Caco-2 (cell line): ENCODE measurements around the gene ZBTB47. TPM values are rescaled to one million over a fixed set of nuclear protein-coding genes. Genes with fewer than 3 reads are reported as not detected.

ENCODE experiments used
- BruUV-seq: library from RNA; stranded (reverse); fragments of 400-500 nt; replicated peaks from 2 replicates; lab custom pipeline; 2021; lab: Mats Ljungman, UMichigan
- CTCF ChIA-PET: fragments of 300-600 bp; sonication (Branson Sonifier 250); formaldehyde crosslinking; loops from one replicate; lab custom pipeline; 2022; ENCODE audit warnings: antibody characterized with exemption; lab: Charles Lee
- POLR2A ChIA-PET: fragments of 300-600 bp; sonication (Branson Sonifier 250); formaldehyde crosslinking; loops from one replicate; lab custom pipeline; 2022; ENCODE audit warnings: antibody characterized with exemption; lab: Charles Lee
- DNase-seq, 2 experiments: peaks; one replicate each; pipeline versions ENCODE4 v3.0.0 to v3.0.0-alpha.2; 2020 to 2022
- H3K27me3 ChIP-seq: replicated peaks from 2 replicates; pipeline ENCODE4 v1.6.0; 2011; ENCODE audit warnings: low read length; ENCODE audit not compliant: control insufficient read depth, insufficient read depth
- H3K36me3 ChIP-seq: 2 replicates; pipeline ENCODE4 v1.5.1; 2011; ENCODE audit warnings: low read length; ENCODE audit not compliant: control insufficient read depth, insufficient read depth
- H3K4me1 ChIP-seq: fragments of 250-450 bp; sonication (Bioruptor Pico); 2 replicates; pipeline ENCODE4 v1.5.1; 2020; ENCODE audit warnings: mild to moderate bottlenecking
- H3K4me3 ChIP-seq: 2 replicates; pipeline ENCODE4 v1.5.1; 2011; ENCODE audit warnings: low read depth, mild to moderate bottlenecking, control low read depth, low read length
- H3K9me3 ChIP-seq: fragments of 250-450 bp; sonication (Bioruptor Pico); 2 replicates; pipeline ENCODE4 v1.5.1; 2020; ENCODE audit warnings: mild to moderate bottlenecking, moderate library complexity
- H3K27ac Mint-ChIP-seq: one replicate; pipeline ENCODE4 v1.8.0; 2022; ENCODE audit warnings: mixed read lengths; ENCODE audit not compliant: unreplicated experiment
- H3K27me3 Mint-ChIP-seq: one replicate; pipeline ENCODE4 v1.8.0; 2022; ENCODE audit warnings: mixed read lengths; ENCODE audit not compliant: insufficient read depth, unreplicated experiment
- H3K36me3 Mint-ChIP-seq: one replicate; pipeline ENCODE4 v1.8.0; 2022; ENCODE audit warnings: mild to moderate bottlenecking, mixed read lengths; ENCODE audit not compliant: insufficient read depth, unreplicated experiment
- H3K4me1 Mint-ChIP-seq: one replicate; pipeline ENCODE4 v1.8.0; 2022; ENCODE audit warnings: low read depth, mixed read lengths; ENCODE audit not compliant: unreplicated experiment
- H3K4me3 Mint-ChIP-seq: one replicate; pipeline ENCODE4 v1.8.0; 2022; ENCODE audit warnings: mild to moderate bottlenecking, moderate library complexity, mixed read lengths; ENCODE audit not compliant: unreplicated experiment
- H3K9me3 Mint-ChIP-seq: one replicate; pipeline ENCODE4 v1.8.0; 2022; ENCODE audit warnings: mixed read lengths; ENCODE audit not compliant: unreplicated experiment
- intact Hi-C: fragments of 100-400 bp; cut with micrococcal nuclease; formaldehyde crosslinking; loops from one replicate; pipeline ENCODE4 v1.10.0; 2022; ENCODE audit not compliant: unreplicated experiment
- total RNA-seq: library from RNA; stranded (reverse); gene quantifications from 2 replicates; pipeline ENCODE4 v1.2.3, GENCODE V29; 2022
- TF ChIP-seq, protein P1 (sequence below), 2 experiments: fragments of 200-600 bp in 1 of 2; IDR thresholded peaks; 1 replicate in 1 of 2; 2 replicates in 1 of 2; pipeline versions ENCODE4 v1.5.1 to v1.8.0; 2011 to 2022; ENCODE audit warnings: antibody characterized with exemption in 1 of 2, control low read depth in 1 of 2, inconsistent platforms in 1 of 2, low read depth in 1 of 2, low read length in 1 of 2, mild to moderate bottlenecking in 1 of 2, moderate library complexity in 1 of 2; ENCODE audit not compliant: insufficient read depth in 1 of 2, severe bottlenecking in 1 of 2, unreplicated experiment in 1 of 2

Gene ZBTB47
- total RNA-seq, 1 experiment from 2014 or later: 4.8 TPM

DNA sequence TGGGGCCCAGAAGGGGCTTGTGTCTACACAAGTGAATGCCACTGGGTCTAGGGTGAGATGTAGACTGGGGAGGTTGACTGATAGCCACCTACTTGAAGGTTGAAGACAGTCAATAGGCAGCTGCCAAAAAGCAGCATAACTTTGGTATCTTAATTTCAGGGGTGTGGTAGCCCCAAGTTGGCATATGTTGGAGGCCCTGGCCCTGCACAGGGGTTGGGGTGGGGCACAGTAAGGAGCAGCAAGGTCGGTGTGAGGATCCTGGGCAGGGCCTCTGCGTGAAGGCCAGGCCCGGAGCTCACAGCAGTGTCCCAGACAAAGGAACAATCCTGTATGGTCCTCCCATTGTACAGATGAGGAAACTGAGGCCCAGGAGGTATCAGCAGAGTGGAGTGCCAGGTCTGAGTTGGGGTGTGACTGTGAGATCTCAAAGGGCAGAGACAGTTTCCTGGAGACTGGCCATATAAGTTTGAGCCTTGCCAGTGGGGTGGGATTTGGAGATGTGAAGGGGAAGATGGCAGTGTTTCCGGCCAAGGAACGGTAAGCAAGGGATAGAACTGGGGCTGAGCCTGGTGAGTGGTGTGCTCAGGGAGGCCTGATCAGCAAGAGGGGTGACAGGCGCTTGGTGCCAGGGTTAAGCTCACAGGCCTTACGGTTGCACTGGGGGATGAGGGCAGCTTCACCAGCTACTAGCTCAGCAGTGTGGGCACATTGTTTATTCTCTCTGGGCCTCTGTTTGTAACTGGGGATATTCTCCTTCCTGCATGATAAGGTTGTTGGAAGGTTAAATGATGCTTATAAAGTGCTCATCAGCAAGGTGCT lies 33.5 kb downstream of the ZBTB47 start:
- no TSS peak for BruUV-seq
- DNase-seq: peak in 1 of 2 experiments; percentile 7
- Histone ChIP-seq H3K27me3 (no peaks in the 10 kb centered on the region), H3K9me3 (no peaks in the 10 kb centered on the region), H3K4me1 (no peaks in the 10 kb centered on the region), H3K4me3 (no peak overlapping the region), H3K36me3 (no peaks in the 10 kb centered on the region)
- ChIA-PET CTCF (no interaction called here), POLR2A (no interaction called here)
- no peak overlapping the region for H3K27ac Mint-ChIP-seq
- no peaks in the 10 kb centered on the region for H3K4me1 Mint-ChIP-seq
- H3K36me3 Mint-ChIP-seq: no peaks in the 10 kb centered on the region
- TF ChIP-seq, protein P1, sequence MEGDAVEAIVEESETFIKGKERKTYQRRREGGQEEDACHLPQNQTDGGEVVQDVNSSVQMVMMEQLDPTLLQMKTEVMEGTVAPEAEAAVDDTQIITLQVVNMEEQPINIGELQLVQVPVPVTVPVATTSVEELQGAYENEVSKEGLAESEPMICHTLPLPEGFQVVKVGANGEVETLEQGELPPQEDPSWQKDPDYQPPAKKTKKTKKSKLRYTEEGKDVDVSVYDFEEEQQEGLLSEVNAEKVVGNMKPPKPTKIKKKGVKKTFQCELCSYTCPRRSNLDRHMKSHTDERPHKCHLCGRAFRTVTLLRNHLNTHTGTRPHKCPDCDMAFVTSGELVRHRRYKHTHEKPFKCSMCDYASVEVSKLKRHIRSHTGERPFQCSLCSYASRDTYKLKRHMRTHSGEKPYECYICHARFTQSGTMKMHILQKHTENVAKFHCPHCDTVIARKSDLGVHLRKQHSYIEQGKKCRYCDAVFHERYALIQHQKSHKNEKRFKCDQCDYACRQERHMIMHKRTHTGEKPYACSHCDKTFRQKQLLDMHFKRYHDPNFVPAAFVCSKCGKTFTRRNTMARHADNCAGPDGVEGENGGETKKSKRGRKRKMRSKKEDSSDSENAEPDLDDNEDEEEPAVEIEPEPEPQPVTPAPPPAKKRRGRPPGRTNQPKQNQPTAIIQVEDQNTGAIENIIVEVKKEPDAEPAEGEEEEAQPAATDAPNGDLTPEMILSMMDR (IDR thresholded peaks at IDR 0.05; ENCODE audit: insufficient read depth in 1 of 2, low read depth in 1 of 2, low read length in 1 of 2, severe bottlenecking in 1 of 2, unreplicated experiment in 1 of 2): no peak
- H3K4me3 Mint-ChIP-seq: no peak overlapping the region
- intact Hi-C loops: no loop called here
- H3K27me3 Mint-ChIP-seq: peaks cover 10% of the 10 kb centered on the region
- H3K9me3 Mint-ChIP-seq: no peaks in the 10 kb centered on the region

DNA sequence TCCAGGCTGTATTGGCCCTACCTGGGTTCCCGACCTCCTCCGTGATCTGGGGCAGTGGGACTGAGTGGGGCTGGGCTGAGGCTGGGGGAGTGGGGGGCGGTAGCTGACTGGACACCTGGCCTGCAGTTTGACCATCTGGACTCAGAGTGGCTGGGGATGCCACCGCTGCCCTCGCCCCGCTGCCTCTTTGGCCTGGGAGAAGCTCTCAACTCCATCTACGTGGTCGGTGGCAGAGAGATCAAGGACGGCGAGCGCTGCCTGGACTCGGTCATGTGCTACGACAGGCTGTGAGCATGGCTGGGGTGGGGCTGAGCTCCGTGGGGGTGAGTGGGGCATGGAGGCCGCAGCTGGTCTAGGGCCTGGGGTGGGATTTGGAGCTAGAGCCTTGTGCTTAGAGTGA lies 34.5 kb downstream of the ZBTB47 start:
- Mint-ChIP-seq H3K27ac (no peak overlapping the region), H3K4me1 (no peaks in the 10 kb centered on the region), H3K36me3 (no peaks in the 10 kb centered on the region), H3K9me3 (no peaks in the 10 kb centered on the region), H3K27me3 (peaks cover 7% of the 10 kb centered on the region), H3K4me3 (no peak overlapping the region)
- Histone ChIP-seq H3K9me3 (no peaks in the 10 kb centered on the region), H3K4me3 (no peak overlapping the region), H3K27me3 (no peaks in the 10 kb centered on the region), H3K4me1 (no peaks in the 10 kb centered on the region), H3K36me3 (no peaks in the 10 kb centered on the region)
- intact Hi-C loops: no loop called here
- DNase-seq: peak in 1 of 2 experiments; percentile 19
- ChIA-PET CTCF (no interaction called here), POLR2A (no interaction called here)
- BruUV-seq: no TSS peak
- TF ChIP-seq, protein P1 (IDR thresholded peaks at IDR 0.05; ENCODE audit: insufficient read depth in 1 of 2, low read depth in 1 of 2, low read length in 1 of 2, severe bottlenecking in 1 of 2, unreplicated experiment in 1 of 2): no peak

DNA sequence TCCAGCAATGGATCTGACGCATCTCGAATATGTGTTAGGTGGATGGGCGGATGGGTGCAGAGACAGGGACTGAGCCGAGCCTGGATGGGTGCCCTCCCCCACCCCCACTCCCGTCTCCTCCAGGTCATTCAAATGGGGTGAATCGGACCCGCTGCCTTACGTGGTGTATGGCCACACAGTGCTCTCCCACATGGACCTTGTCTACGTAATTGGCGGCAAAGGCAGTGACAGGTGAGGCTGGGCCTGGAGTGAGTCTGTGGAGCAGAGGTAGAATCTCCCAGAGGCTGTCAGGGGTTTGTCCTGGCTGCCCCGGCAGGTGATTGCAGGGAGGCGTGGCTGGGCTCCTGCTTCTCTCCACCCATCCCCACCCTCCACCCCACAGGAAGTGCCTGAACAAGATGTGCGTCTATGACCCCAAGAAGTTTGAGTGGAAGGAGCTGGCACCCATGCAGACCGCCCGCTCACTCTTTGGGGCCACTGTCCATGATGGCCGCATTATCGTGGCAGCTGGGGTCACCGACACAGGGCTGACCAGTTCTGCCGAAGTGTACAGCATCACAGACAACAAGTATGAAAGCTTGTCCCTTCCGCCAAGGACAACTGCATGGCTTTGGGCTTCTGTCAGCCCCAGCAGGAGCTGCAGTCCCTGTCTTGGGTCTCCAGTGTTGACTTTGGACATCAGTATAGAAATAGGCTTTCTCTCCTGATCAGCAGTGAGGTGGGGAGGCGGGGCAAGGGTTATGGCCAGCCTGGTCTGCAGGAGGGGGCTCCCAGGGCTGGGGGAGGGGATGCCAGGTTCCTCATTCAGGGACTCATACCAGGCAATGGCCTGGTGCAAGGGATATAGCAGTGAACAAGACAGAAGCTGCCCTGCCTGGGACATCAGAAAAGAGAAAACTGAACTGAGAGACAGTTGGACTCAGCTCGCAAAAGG lies 35.3 kb downstream of the ZBTB47 start:
- TF ChIP-seq, protein P1 (IDR thresholded peaks at IDR 0.05; ENCODE audit: insufficient read depth in 1 of 2, low read depth in 1 of 2, low read length in 1 of 2, severe bottlenecking in 1 of 2, unreplicated experiment in 1 of 2): no peak

More for the DNA sequence above, 35.3 kb downstream of the ZBTB47 start:
- H3K27me3 ChIP-seq: no peaks in the 10 kb centered on the region
- H3K36me3 Mint-ChIP-seq: no peaks in the 10 kb centered on the region
- peak in 1 of 2 experiments; percentile 25 for DNase-seq
- no peaks in the 10 kb centered on the region for H3K4me1 Mint-ChIP-seq
- H3K27ac Mint-ChIP-seq: no peak overlapping the region
- H3K4me3 ChIP-seq: no peak overlapping the region
- intact Hi-C loops: no loop called here
- H3K9me3 ChIP-seq: no peaks in the 10 kb centered on the region
- CTCF ChIA-PET: no interaction called here
- no peaks in the 10 kb centered on the region for H3K9me3 Mint-ChIP-seq
- no TSS peak for BruUV-seq
- H3K36me3 ChIP-seq: no peaks in the 10 kb centered on the region
- H3K4me3 Mint-ChIP-seq: no peak overlapping the region
- H3K4me1 ChIP-seq: no peaks in the 10 kb centered on the region
- peaks cover 7% of the 10 kb centered on the region for H3K27me3 Mint-ChIP-seq
- POLR2A ChIA-PET: no interaction called here
